Activated CD8-positive, alpha-beta T cell treated with anti-CD3 and anti-CD28 coated beads for 36 hours (primary cell): Measurements from ENCODE around the gene NACC1. TPM values are rescaled to one million over a fixed set of nuclear protein-coding genes. Genes with fewer than 3 reads are reported as not detected.

ENCODE experiments used
- ATAC-seq: fragments of 200-7000 bp; cut with Tn5 transposase; one replicate; pipeline ENCODE4 v1.10.0; 2021; ENCODE audit warnings: mild to moderate bottlenecking, moderate library complexity
- CTCF ChIA-PET: fragments of 350-600 bp; sonication (Branson Sonifier 250); formaldehyde crosslinking; loops from one replicate; lab custom pipeline; 2021; ENCODE audit warnings: antibody characterized with exemption; lab: Charles Lee
- POLR2A ChIA-PET: fragments of 350-600 bp; sonication (Branson Sonifier 250); formaldehyde crosslinking; loops from one replicate; lab custom pipeline; 2021; ENCODE audit warnings: antibody characterized with exemption; lab: Charles Lee
- DNase-seq: peaks from one replicate; pipeline ENCODE4 v3.0.0-alpha.2; 2020
- H3K27ac Mint-ChIP-seq: one replicate; pipeline ENCODE4 v1.8.0; 2021; ENCODE audit warnings: mild to moderate bottlenecking, mixed read lengths
- H3K27me3 Mint-ChIP-seq: one replicate; pipeline ENCODE4 v1.8.0; 2021; ENCODE audit warnings: mixed read lengths
- H3K36me3 Mint-ChIP-seq: one replicate; pipeline ENCODE4 v1.8.0; 2021; ENCODE audit warnings: low read depth, mixed read lengths
- H3K4me1 Mint-ChIP-seq: one replicate; pipeline ENCODE4 v1.8.0; 2021; ENCODE audit warnings: low read depth, mixed read lengths
- H3K4me3 Mint-ChIP-seq: one replicate; pipeline ENCODE4 v1.8.0; 2021; ENCODE audit warnings: mild to moderate bottlenecking, moderate library complexity, mixed read lengths
- H3K9me3 Mint-ChIP-seq: one replicate; pipeline ENCODE4 v1.8.0; 2021; ENCODE audit warnings: mixed read lengths
- CTCF ChIP-seq: fragments of 200-600 bp; IDR thresholded peaks from one replicate; pipeline ENCODE4 v1.8.0; 2022; ENCODE audit warnings: antibody characterized with exemption, mild to moderate bottlenecking
- intact Hi-C: fragments of 100-400 bp; cut with micrococcal nuclease; formaldehyde crosslinking; loops from one replicate; pipeline ENCODE4 v1.10.0; 2022
- total RNA-seq, 2 experiments: library from RNA; stranded (reverse); gene quantifications; one replicate each; pipeline ENCODE4 v1.2.3, GENCODE V29; 2021

The NACC1 gene
- total RNA-seq, 2 experiments from 2014 or later, result 73.8 to 87.5 TPM

GRCh38 chr19:13077240-13077639 is 40.8 kb upstream of the NACC1 start:
- ChIA-PET CTCF (interaction anchor here (0.6 to 1.4 kb wide), 3 partner anchors 16 to 100 kb away, joined by 4 to 5 read pairs (median 4); no protein-coding TSS in a partner anchor), POLR2A (interaction anchor here (0.9 kb wide), 1 partner anchor 10 kb away, joined by 3 read pairs; no protein-coding TSS in a partner anchor)
- no peak overlapping the region for H3K4me3 Mint-ChIP-seq
- no peak for ATAC-seq
- no peaks in the 10 kb centered on the region for H3K27me3 Mint-ChIP-seq
- intact Hi-C loops, result no loop called here
- no peaks in the 10 kb centered on the region for H3K4me1 Mint-ChIP-seq
- H3K36me3 Mint-ChIP-seq, result no peaks in the 10 kb centered on the region
- no peak overlapping the region for H3K27ac Mint-ChIP-seq
- TF ChIP-seq CTCF, result no peak
- DNase-seq, result no peak
- no peaks in the 10 kb centered on the region for H3K9me3 Mint-ChIP-seq

GRCh38 chr19:13078381-13078780 is 39.7 kb upstream of the NACC1 start:
- no peak for TF ChIP-seq CTCF
- no peaks in the 10 kb centered on the region for H3K9me3 Mint-ChIP-seq
- no peak for ATAC-seq
- ChIA-PET CTCF (interaction anchor here (1.2 to 1.7 kb wide), 4 partner anchors 16 to 101 kb away, joined by 3 to 5 read pairs (median 4); no protein-coding TSS in a partner anchor), POLR2A (no interaction called here)
- H3K4me1 Mint-ChIP-seq, result no peaks in the 10 kb centered on the region
- no peak overlapping the region for H3K4me3 Mint-ChIP-seq
- H3K27ac Mint-ChIP-seq, result no peak overlapping the region
- H3K27me3 Mint-ChIP-seq, result no peaks in the 10 kb centered on the region
- DNase-seq, result no peak
- no peaks in the 10 kb centered on the region for H3K36me3 Mint-ChIP-seq
- intact Hi-C loops, result no loop called here

- no peaks in the 10 kb centered on the region for H3K4me1 Mint-ChIP-seq
- no peak overlapping the region for H3K4me3 Mint-ChIP-seq
- no peaks in the 10 kb centered on the region for H3K9me3 Mint-ChIP-seq
- no peaks in the 10 kb centered on the region for H3K27me3 Mint-ChIP-seq
- TF ChIP-seq CTCF, result no peak
- no peak for DNase-seq
- H3K27ac Mint-ChIP-seq, result no peak overlapping the region
- H3K36me3 Mint-ChIP-seq, result no peaks in the 10 kb centered on the region
- ChIA-PET CTCF (interaction anchor here (0.9 to 1.7 kb wide), 6 partner anchors 15 to 114 kb away, joined by 3 to 5 read pairs (median 3); no protein-coding TSS in a partner anchor), POLR2A (no interaction called here)
- intact Hi-C loops, result no loop called here
- no peak for ATAC-seq
These were observed 39.0 kb upstream of the NACC1 start for GRCh38 chr19:13078897-13079541.

GRCh38 chr19:13079542-13079986 is 38.5 kb upstream of the NACC1 start:
- ATAC-seq, result no peak
- ChIA-PET POLR2A (no interaction called here), CTCF (interaction anchor here (0.9 to 1.7 kb wide), 6 partner anchors 15 to 115 kb away, joined by 3 to 5 read pairs (median 3); no protein-coding TSS in a partner anchor)
- intact Hi-C loops, result no loop called here
- Mint-ChIP-seq H3K9me3 (no peaks in the 10 kb centered on the region), H3K36me3 (no peaks in the 10 kb centered on the region), H3K27me3 (no peaks in the 10 kb centered on the region), H3K4me1 (no peaks in the 10 kb centered on the region), H3K4me3 (no peak overlapping the region), H3K27ac (no peak overlapping the region)
- no peak for DNase-seq
- no peak for TF ChIP-seq CTCF
